Large intestine (tissue), 3 donors: ENCODE measurements around the gene BCO2. TPM values are rescaled to one million over a fixed set of nuclear protein-coding genes. Genes with fewer than 3 reads are reported as not detected.
A peak's percentile ranks its signal among the peaks of the same experiment; 100 is the strongest.

ENCODE experiments used
- DNase-seq, 2 donors: peaks; one replicate each; pipeline versions ENCODE4 v3.0.0 to v3.0.0-alpha.2; 2013
- H3K27ac ChIP-seq: one replicate; pipeline ENCODE4 v1.5.1; 2013; ENCODE audit warnings: low read length
- H3K27me3 ChIP-seq: 2 replicates; pipeline ENCODE4 v1.6.1; 2013; ENCODE audit warnings: low read length; ENCODE audit not compliant: control insufficient read depth, insufficient read depth
- H3K36me3 ChIP-seq: 2 replicates; pipeline ENCODE4 v1.6.1; 2013; ENCODE audit warnings: low read length; ENCODE audit not compliant: control insufficient read depth, insufficient read depth
- H3K4me1 ChIP-seq: one replicate; pipeline ENCODE4 v1.6.1; 2013; ENCODE audit warnings: low read length; ENCODE audit not compliant: control insufficient read depth, insufficient read depth
- H3K4me3 ChIP-seq: one replicate; pipeline ENCODE4 v1.5.1; 2013; ENCODE audit warnings: low read length
- H3K9me3 ChIP-seq: one replicate; pipeline ENCODE4 v1.6.1; 2013; ENCODE audit warnings: mild to moderate bottlenecking, low read depth, low read length, moderate library complexity; ENCODE audit not compliant: control insufficient read depth
- WGBS: methylation state at CpG from one replicate; pipeline ENCODE4 v1.1.5; 2013; ENCODE audit warnings: low lambda C conversion rate; ENCODE audit not compliant: insufficient coverage; 5-methylcytosine and 5-hydroxymethylcytosine counted together
- polyA plus RNA-seq: library from polyadenylated mRNA; unstranded; fragments of 120-200 nt; gene quantifications from one replicate; pipeline ENCODE4 v1.2.1, GENCODE V29; 2013

BCO2 gene
- polyA plus RNA-seq, 1 donor: 11.0 TPM

DNA sequence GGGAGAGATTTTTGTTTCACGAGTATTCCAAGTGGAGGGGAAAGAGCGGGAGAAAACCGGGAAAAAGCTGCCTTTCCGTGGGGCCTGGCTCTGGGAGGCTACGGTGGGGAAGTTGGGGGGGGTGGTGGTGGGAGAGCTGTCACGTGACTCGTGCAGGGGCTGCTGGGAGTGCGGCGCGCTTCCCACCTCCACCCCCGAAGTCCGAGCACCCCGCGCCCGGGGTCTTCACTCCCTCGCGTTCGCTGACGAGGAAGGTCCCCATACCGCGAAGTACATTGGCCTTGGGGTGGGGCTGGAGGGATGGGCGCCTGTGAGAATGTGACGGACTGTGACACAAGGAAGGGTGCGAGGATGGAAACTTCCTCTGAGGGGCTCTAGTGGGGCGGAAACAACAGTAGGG, 8.2 kb upstream of the BCO2 start, which contains the start of gene TEX12:
Gene TEX12 (plus strand): TSS at position 228 of the 400 bp plus-strand sequence. CDS start 1,897 bp downstream, outside the sequence.
- Histone ChIP-seq H3K27ac (peak within 1 kb of the TSS; percentile 70), H3K36me3 (no peaks in the 10 kb centered on the region), H3K27me3 (no peaks in the 10 kb centered on the region), H3K4me1 (peaks cover 10% of the 10 kb centered on the region), H3K4me3 (no peak within 1 kb of the TSS), H3K9me3 (no peaks in the 10 kb centered on the region)
- whole genome bisulfite sequencing: 89% methylated on average over 3 of the region's 25 CpGs
- DNase-seq: no peak

DNA sequence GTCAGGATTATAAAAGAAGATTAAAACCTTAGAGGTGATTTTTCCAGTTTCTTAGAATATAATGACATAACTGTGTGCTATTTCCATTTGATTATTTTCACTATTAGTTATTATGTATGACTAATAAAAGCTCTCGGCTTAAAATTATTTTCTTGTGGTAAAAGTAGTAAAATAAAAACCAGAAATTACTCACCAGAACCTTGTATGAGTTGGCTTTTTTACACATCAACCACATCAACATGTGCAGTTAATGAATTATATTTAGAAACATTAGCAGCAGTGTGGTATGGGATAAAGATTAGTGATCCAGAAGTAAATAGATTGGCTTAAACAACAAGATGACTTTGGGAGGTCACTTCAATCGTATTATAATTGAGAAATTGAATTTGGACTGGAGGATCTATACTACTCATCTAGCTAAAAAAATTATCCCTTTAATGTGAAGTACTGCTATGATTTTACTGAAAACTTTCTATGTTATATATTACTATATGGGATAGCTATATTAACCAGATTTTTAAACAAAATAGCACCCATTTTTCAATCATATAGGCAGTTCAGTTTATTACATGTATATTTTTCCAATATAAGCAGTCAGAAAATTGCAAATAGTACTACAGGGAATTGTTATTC, 2.8 kb upstream of the BCO2 start:
- Histone ChIP-seq H3K27me3 (no peaks in the 10 kb centered on the region), H3K36me3 (no peaks in the 10 kb centered on the region), H3K4me1 (peaks cover 7% of the 10 kb centered on the region), H3K9me3 (no peaks in the 10 kb centered on the region), H3K4me3 (no peak overlapping the region), H3K27ac (no peak overlapping the region)
- DNase-seq: no peak
- WGBS: 86% methylated on average over 1 of the region's 2 CpGs

DNA sequence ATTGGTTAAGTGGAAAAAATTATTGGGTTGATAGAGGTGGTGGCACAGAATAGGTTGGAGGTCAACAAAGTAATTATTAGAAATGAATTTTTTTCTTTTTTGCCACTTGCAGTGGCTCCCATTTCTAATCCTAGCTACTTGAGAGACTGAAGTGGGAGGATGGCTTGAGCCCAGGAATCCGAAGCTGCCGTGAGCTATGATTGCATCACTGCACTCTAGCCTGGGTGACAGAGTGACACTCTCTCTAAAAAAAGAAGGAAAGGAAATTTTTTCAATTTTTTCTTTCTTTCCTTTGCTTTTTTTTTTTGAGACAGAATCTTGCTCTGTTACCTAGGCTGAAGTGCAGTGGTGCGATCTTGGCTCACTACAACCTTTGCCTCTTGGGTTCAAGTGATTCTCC, 2.2 kb upstream of the BCO2 start:
- Histone ChIP-seq H3K27me3 (no peaks in the 10 kb centered on the region), H3K4me1 (peaks cover 10% of the 10 kb centered on the region), H3K27ac (no peak overlapping the region), H3K4me3 (no peak overlapping the region), H3K36me3 (no peaks in the 10 kb centered on the region), H3K9me3 (no peaks in the 10 kb centered on the region)
- DNase-seq: no peak
- WGBS: 94% methylated on average over 3 of the region's 3 CpGs

DNA sequence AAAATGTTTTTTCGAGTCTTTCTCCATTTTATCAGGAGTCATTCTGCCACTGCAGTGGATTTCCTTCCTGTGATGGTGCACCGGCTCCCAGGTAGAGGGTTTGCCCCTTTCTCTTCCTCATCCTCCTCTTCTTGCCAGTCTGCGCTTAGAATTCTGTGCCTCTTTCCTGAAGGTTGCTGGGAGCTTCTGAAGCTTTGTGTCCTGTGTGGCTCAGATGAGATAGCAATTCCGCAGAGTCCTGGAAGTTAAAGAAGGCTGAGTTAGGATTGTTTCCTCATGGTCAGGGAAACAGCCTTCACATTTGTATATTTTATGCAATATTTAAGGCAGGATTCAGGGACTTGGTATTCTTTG, 264 bp downstream of the BCO2 start:
- WGBS: 0% methylated on average over 2 of the region's 4 CpGs
- Histone ChIP-seq H3K9me3 (no peaks in the 10 kb centered on the region), H3K27me3 (no peaks in the 10 kb centered on the region), H3K4me3 (peak overlapping the region; percentile 36), H3K27ac (peak overlapping the region; percentile 77), H3K36me3 (peaks cover 3% of the 10 kb centered on the region), H3K4me1 (peaks cover 10% of the 10 kb centered on the region)
- peak in 1 of 2 donors; percentile 17 for DNase-seq

DNA sequence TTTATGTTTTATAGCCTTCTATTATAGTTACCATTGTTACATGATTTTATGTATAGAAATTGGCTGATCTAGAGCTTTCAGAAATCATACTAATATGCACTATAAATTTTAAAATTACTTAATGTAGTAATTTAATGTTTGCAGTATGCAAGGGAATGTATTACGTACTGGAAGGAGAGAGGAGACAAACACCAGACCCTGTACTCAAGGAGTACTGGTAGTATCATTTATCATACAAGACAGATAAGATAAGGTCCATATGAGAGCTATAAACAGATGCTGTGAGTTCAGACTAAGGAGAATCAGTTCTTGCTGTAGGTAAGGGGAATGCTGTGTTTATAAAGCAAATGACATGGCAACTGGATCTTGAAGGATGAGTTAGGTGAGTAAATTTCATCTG, 765 bp downstream of the BCO2 start:
- WGBS: 20% methylated on average over 1 of the region's 1 CpG
- Histone ChIP-seq H3K4me1 (peaks cover 10% of the 10 kb centered on the region), H3K27ac (peak overlapping the region; percentile 77), H3K27me3 (no peaks in the 10 kb centered on the region), H3K36me3 (peaks cover 3% of the 10 kb centered on the region), H3K4me3 (peak overlapping the region; percentile 36), H3K9me3 (no peaks in the 10 kb centered on the region)
- peak; percentile 35 to 46 for DNase-seq

DNA sequence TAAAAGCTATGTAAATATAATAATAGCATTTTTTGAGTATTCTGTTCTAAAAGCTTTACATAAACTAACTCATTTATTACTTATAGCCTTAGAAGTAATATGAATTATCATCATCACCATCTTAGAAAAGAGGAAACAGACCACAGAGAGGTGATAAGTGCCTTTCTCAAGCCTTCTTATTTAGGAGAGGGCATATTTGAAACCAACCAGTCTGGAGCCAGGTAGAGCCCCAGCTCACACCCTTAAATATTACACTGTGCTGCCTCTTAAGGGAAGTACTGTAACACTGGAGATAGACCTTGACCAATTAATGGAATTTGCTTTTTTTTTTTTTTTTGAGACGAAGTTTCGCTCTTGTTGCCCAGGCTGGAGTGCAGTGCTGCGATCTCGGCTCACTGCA, 2.3 kb downstream of the BCO2 start:
- Histone ChIP-seq H3K4me1 (peaks cover 10% of the 10 kb centered on the region), H3K27me3 (no peaks in the 10 kb centered on the region), H3K27ac (no peak overlapping the region), H3K9me3 (peaks cover 3% of the 10 kb centered on the region), H3K4me3 (no peak overlapping the region), H3K36me3 (peaks cover 3% of the 10 kb centered on the region)
- DNase-seq: no peak
- WGBS: no CpG with 5 or more reads among the region's 4 CpGs

DNA sequence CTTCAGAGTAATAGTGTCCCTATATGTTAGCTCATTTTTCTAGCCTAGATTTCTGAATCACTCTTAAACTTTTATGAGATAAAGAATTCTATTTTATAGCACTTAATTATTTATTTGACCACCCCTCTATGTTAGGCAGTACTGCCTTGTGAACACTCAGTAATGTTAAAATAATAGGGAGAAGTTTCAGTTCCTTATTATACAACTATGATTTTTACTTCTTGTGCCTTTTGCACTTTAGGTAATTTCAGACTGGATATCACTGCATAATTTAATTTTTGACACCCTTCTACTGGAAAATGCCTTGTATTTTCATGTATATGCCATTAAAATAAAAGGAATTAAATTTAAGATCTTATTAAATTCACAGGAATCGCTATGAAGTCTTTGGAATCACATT, 3.1 kb downstream of the BCO2 start:
- H3K27me3 ChIP-seq: no peaks in the 10 kb centered on the region
- peaks cover 10% of the 10 kb centered on the region for H3K4me1 ChIP-seq
- no peak for DNase-seq
- H3K9me3 ChIP-seq: peaks cover 3% of the 10 kb centered on the region
- peaks cover 3% of the 10 kb centered on the region for H3K36me3 ChIP-seq
- H3K4me3 ChIP-seq: no peak overlapping the region
- WGBS: no CpG with 5 or more reads among the region's 1 CpG
- no peak overlapping the region for H3K27ac ChIP-seq

DNA sequence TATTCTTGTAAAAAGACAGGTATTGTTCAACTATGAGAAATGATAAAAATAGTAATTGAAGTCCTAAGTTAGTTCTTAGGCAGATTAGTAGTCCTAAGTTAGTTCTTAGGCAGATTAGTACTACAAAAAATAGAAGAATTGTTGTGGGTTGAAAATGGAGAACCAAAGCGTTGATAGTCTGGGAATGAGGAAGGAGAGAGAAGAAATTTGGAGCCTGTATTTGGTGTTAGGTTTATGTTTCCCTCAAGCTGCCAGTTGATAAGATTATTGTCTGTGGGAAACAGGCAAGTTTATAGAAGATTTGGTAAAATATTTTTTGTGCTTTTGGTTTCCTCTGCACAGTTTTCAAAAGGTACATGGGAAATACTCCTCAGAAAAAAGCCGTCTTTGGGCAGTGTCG, 3.6 kb downstream of the BCO2 start:
- peaks cover 3% of the 10 kb centered on the region for H3K9me3 ChIP-seq
- no peaks in the 10 kb centered on the region for H3K27me3 ChIP-seq
- 86% methylated on average over 1 of the region's 3 CpGs for WGBS
- H3K27ac ChIP-seq: no peak overlapping the region
- peaks cover 10% of the 10 kb centered on the region for H3K4me1 ChIP-seq
- no peak for DNase-seq
- H3K4me3 ChIP-seq: no peak overlapping the region
- peaks cover 3% of the 10 kb centered on the region for H3K36me3 ChIP-seq

DNA sequence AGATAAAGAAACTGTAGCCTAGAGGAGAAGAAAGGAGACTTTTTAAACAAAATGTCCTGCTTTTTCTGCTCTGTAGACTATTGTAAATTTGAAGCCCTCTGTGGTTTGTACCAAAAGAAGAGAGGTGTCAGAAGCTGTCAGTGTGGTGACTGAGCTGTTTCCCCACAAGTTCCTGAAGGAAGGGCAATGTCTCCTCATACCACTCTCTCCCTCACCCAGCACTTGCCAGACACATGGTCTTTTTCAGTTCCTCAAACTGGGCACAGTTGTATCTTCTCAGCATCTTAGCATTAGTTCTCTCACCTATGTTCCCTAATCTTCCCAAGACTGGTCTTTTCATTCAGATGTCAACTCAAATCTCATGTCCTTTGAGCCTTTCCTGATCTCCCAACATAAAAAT, 4.3 kb downstream of the BCO2 start:
- no peak for DNase-seq
- H3K27ac ChIP-seq: no peak overlapping the region
- peaks cover 3% of the 10 kb centered on the region for H3K9me3 ChIP-seq

DNA sequence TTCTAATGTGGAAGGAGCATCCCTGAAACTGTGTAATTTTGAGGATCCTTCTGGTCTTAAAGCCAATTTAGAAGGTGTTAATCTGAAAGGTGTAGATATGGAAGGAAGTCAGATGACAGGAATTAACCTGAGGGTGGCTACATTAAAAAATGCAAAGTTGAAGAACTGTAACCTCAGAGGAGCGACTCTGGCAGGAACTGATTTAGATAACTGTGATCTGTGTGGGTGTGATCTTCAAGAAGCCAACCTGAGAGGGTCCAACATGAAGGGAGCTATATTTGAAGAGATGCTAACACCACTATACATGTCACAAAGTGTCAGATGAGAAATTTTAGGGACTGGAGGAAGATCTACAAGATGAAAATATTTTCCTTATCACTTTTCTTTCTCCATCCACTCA, 7.6 kb downstream of the BCO2 start:
- Histone ChIP-seq H3K36me3 (peaks cover 3% of the 10 kb centered on the region), H3K27me3 (no peaks in the 10 kb centered on the region), H3K4me1 (no peaks in the 10 kb centered on the region), H3K9me3 (peaks cover 3% of the 10 kb centered on the region), H3K4me3 (no peak overlapping the region), H3K27ac (no peak overlapping the region)
- no CpG with 5 or more reads among the region's 1 CpG for WGBS
- DNase-seq: no peak

More for the DNA sequence above, 4.3 kb downstream of the BCO2 start:
- Histone ChIP-seq H3K4me3 (no peak overlapping the region), H3K36me3 (peaks cover 3% of the 10 kb centered on the region), H3K4me1 (peaks cover 10% of the 10 kb centered on the region), H3K27me3 (no peaks in the 10 kb centered on the region)

DNA sequence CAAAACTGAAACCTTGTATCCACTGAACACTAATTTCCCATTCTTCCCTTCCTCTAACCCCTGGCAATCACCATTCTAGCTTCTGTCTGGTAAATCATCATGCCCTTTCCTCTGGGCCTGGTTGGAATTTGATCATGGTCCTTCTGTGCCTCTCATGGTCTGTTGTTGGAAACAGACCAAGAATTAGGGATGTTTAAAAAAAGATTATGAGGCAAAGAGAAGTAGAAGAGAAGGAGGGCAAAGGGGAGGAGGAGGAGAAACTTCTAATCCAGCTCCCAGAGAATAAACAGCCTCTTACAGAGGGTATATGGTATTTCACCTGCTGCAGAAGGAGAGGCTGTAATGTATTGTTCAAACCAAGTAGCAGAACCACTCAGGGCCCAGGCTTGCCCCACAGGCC, 10.6 kb downstream of the BCO2 start:
- H3K9me3 ChIP-seq: peaks cover 3% of the 10 kb centered on the region
- no peaks in the 10 kb centered on the region for H3K27me3 ChIP-seq
- no peak overlapping the region for H3K4me3 ChIP-seq
- no peak overlapping the region for H3K27ac ChIP-seq
- DNase-seq: no peak
- H3K36me3 ChIP-seq: no peaks in the 10 kb centered on the region
- no peaks in the 10 kb centered on the region for H3K4me1 ChIP-seq
